HG02678 (cell line): ENCODE measurements around the gene C8B.

Source experiments
- ATAC-seq: cut with Tn5 transposase; IDR thresholded peaks from one replicate; pipeline ENCODE4 v1.9.1; 2021; ENCODE audit warnings: mild to moderate bottlenecking, moderate library complexity; ENCODE audit not compliant: unreplicated experiment

Gene C8B

GRCh38 chr1:56973923-56974742, 8.3 kb upstream of the C8B start:
- ATAC-seq, result no peak

DNA sequence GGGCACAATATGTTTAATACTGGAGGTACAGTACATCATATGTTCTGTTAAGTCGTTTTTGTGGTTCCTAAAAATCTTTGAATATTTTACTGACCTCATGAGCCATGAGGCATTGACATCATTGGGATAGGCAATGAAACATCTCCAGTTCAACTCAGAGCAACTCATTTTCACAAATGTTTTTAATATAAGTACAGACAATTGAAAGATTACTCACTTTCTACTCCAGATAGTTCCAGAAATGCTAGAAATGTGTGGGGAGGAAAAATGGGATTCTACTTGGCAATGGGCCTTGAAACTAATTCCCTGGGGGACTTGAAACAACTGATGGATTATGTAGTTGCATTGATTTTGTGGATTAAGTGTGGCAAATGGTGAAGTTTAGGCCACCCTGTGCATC, 7.2 kb upstream of the C8B start:
- no peak for ATAC-seq

GRCh38 chr1:56970280-56970679, 4.5 kb upstream of the C8B start:
- no peak for ATAC-seq

DNA sequence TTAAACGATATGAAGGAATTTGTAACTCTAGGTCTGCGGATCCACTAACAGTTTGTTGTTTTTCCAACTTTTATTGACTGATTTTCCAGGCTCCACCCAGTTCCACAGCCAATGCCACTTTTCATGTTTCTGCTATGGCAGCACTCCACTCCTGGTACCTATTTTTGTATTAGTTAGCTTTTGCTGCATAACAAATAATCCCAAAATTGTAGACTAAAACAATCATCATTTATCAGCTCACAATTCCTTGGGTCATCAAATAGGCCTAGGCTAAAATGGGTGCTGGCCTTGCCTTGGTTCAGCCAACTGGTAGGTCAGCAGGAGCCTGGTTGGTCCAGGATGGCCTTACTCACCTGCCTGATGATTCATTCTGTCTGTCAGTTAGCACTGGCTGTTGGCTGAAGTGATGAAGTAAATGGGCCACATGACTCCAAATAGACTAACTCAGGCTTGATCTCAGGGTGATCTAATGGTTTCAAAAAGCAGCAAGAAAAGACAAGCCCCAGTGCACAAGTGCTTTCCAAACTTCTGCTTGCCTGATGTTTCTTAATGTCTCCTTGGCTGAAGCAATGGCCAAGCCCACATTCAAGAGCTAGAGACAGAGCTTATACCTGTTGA, 3.2 kb upstream of the C8B start:
- no peak for ATAC-seq

GRCh38 chr1:56967900-56968832, 2.4 kb upstream of the C8B start:
- no peak for ATAC-seq

DNA sequence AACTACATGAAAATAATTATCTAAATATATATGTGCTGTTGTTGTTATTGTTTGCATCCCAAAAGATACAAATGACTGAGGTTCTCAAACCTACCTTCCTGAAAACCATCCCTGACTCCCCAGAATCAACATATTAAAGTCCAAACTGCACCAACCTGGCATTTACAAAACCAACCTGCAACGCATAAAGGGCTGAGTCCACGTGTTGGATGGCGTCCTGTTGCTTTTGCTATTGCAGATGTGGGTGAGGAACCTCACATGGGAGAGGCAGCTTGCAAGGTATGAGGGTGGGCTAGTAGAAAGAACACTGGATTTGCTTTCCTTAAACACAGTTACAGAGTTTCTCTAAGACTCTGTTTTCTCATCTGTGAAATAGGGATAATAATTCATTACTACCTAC, 1.5 kb upstream of the C8B start:
- ATAC-seq, result no peak

DNA sequence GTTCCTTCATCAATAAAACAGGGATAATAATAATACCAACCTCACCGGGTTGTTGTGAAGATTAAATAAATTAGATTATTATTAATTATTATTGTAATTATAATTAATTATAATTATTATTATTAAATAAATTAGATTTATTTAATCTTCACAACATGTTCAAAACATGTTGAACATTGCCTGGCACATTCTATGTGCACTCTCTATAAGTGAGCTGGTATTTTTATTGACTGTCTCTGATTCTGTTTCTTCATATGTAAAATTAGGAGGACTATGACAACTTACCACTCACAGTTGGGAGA, 834 bp upstream of the C8B start:
- no peak for ATAC-seq

GRCh38 chr1:56965191-56965590, 624 bp downstream of the C8B start:
- ATAC-seq, result no peak

- ATAC-seq, result no peak
Measured at GRCh38 chr1:56964349-56965017, 1.3 kb downstream of the C8B start.

- ATAC-seq, result no peak
Measured at GRCh38 chr1:56963667-56964066, 2.1 kb downstream of the C8B start.

GRCh38 chr1:56961426-56961825, 4.4 kb downstream of the C8B start:
- ATAC-seq, result no peak

- no peak for ATAC-seq
Measured at GRCh38 chr1:56958526-56958925, 7.3 kb downstream of the C8B start.

DNA sequence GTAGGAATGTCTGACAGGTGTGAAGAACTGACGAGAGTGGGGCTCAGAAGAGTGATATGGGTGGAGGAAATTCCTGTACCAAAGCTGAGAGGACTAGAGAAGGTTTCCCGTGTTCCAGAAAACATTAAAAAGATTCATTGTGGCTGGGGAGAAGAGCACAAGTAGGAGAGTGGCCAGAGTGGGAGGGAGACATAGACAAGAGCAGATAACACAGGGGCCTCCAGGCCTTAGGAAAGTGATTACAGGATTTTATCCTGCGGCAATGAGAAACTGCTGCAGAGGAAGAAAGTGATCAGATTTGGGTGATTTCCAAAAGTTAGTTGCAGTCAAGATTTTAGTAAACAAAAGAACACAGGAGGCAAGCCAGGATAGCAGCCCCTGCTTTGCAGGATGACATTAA, 7.9 kb downstream of the C8B start:
- no peak for ATAC-seq

GRCh38 chr1:56954664-56955063, 11.2 kb downstream of the C8B start:
- ATAC-seq, result no peak

DNA sequence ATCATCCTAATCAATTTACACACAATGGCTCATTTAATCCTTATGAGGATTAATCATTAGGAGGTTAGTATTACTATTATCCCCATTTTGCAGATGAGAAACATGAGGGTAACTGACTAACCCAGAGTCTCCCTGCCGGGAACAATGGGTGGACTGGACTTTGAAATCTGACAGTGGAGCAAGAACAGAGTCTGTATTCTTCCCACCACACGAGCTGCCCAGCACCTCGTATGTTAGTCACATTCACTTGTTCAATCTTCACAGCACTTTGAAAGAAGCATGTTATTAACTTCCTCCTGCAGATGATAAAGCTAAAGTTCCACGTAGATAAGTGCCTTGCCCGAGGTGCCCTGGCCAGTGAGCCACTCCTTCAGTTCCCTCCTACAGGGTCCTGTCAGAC, 12.4 kb downstream of the C8B start:
- no peak for ATAC-seq

- ATAC-seq, result no peak
Measured at GRCh38 chr1:56952501-56952900, 13.3 kb downstream of the C8B start.

GRCh38 chr1:56948403-56949023, 17.3 kb downstream of the C8B start:
- ATAC-seq, result no peak

GRCh38 chr1:56940039-56940438, 25.8 kb downstream of the C8B start:
- no peak for ATAC-seq

DNA sequence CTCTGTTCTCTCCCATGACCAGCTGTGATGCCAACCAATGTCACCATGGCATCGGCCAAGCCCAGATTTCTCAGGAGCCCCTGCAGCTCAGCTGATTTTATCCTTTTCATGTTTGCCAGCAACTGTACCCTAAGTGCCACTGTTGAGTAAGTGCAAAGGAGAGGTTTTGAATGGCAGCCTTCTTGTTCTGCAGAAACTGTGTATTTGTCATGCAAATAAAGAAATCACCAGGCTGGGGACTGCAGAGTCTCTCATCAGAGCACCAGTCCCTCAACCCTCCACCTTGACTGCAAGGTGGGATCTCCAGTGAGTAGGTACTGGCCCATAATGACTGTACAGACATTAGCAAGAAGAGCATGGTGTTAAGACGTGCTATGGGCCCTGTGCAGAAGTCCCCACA, 26.6 kb downstream of the C8B start:
- ATAC-seq, result no peak

GRCh38 chr1:56938646-56939045, 27.2 kb downstream of the C8B start:
- no peak for ATAC-seq
